AG09309 (cell line): Measurements from ENCODE around the gene KRTAP21-3.

ENCODE experiments used
- DNase-seq: peaks from one replicate; pipeline ENCODE4 v3.0.0-alpha.2; 2010; ENCODE audit warnings: low read depth
- H3K4me3 ChIP-seq: 2 replicates; pipeline ENCODE4 v1.5.1; 2011; ENCODE audit warnings: mild to moderate bottlenecking, low read depth, low read length, moderate library complexity; ENCODE audit not compliant: control insufficient read depth
- CTCF ChIP-seq: IDR thresholded peaks from 2 replicates; pipeline ENCODE4 v1.5.1; 2011; ENCODE audit warnings: mild to moderate bottlenecking, low read depth, low read length, inconsistent platforms; ENCODE audit not compliant: insufficient read depth, control insufficient read depth; ENCODE audit errors: missing control alignments

KRTAP21-3 gene

GRCh38 chr21:30726726-30727125 lies 8.1 kb upstream of the KRTAP21-3 start:
- no peak for DNase-seq
- no peak for TF ChIP-seq CTCF
- H3K4me3 ChIP-seq = no peak overlapping the region

GRCh38 chr21:30719401-30719800 lies 824 bp upstream of the KRTAP21-3 start:
- DNase-seq = no peak
- no peak overlapping the region for H3K4me3 ChIP-seq

GRCh38 chr21:30717105-30717504 lies 1.5 kb downstream of the KRTAP21-3 start:
- no peak for TF ChIP-seq CTCF
- no peak for DNase-seq
- no peak overlapping the region for H3K4me3 ChIP-seq

More at GRCh38 chr21:30719401-30719800, 824 bp upstream of the KRTAP21-3 start:
- no peak for TF ChIP-seq CTCF

- no peak for DNase-seq
- no peak overlapping the region for H3K4me3 ChIP-seq
- no peak for TF ChIP-seq CTCF
These were observed 3.6 kb downstream of the KRTAP21-3 start for GRCh38 chr21:30714946-30715345.

GRCh38 chr21:30714456-30714855 lies 4.1 kb downstream of the KRTAP21-3 start:
- TF ChIP-seq CTCF = no peak
- DNase-seq = no peak
- H3K4me3 ChIP-seq = no peak overlapping the region

- no peak for DNase-seq
- no peak overlapping the region for H3K4me3 ChIP-seq
- TF ChIP-seq CTCF = no peak
These were observed 4.8 kb downstream of the KRTAP21-3 start for GRCh38 chr21:30713766-30714165.

- DNase-seq = no peak
- no peak for TF ChIP-seq CTCF
These were observed 8.1 kb downstream of the KRTAP21-3 start for GRCh38 chr21:30710499-30710898.

More at GRCh38 chr21:30710499-30710898, 8.1 kb downstream of the KRTAP21-3 start:
- H3K4me3 ChIP-seq = no peak overlapping the region
